Parathyroid adenoma (tissue), 2 donors: ENCODE measurements around the gene LMBR1.

Source experiments
- H2AFZ ChIP-seq: fragments of 300-600 bp; sonication (generic); one replicate; pipeline ENCODE4 v1.7.0; 2017; ENCODE audit warnings: antibody characterized with exemption, mild to moderate bottlenecking
- H3K27ac ChIP-seq: fragments of 300-600 bp; sonication (generic); one replicate; pipeline ENCODE4 v1.7.0; 2017
- H3K27me3 ChIP-seq: fragments of 300-600 bp; sonication (generic); one replicate; pipeline ENCODE4 v1.7.0; 2017; ENCODE audit warnings: low read length; ENCODE audit not compliant: control insufficient read depth, insufficient read depth
- H3K36me3 ChIP-seq: fragments of 300-600 bp; sonication (generic); one replicate; pipeline ENCODE4 v1.7.0; 2017; ENCODE audit warnings: low read length; ENCODE audit not compliant: control insufficient read depth, insufficient read depth
- H3K4me1 ChIP-seq: fragments of 300-600 bp; sonication (generic); one replicate; pipeline ENCODE4 v1.7.0; 2017; ENCODE audit warnings: control low read depth
- H3K4me2 ChIP-seq: fragments of 300-600 bp; sonication (generic); one replicate; pipeline ENCODE4 v1.7.0; 2017; ENCODE audit warnings: low read length
- H3K4me3 ChIP-seq: fragments of 300-600 bp; sonication (generic); one replicate; pipeline ENCODE4 v1.7.0; 2017; ENCODE audit warnings: low read depth, low read length
- H3K79me2 ChIP-seq: fragments of 300-600 bp; sonication (generic); one replicate; pipeline ENCODE4 v1.7.0; 2017; ENCODE audit warnings: control low read depth
- H3K9ac ChIP-seq: fragments of 300-600 bp; sonication (generic); one replicate; pipeline ENCODE4 v1.7.0; 2017; ENCODE audit warnings: mild to moderate bottlenecking
- H3K9me3 ChIP-seq: fragments of 300-600 bp; sonication (generic); one replicate; pipeline ENCODE4 v1.7.0; 2017; ENCODE audit warnings: low read length; ENCODE audit not compliant: control insufficient read depth
- TF ChIP-seq, protein P1 (sequence below): fragments of 300-600 bp; sonication (generic); IDR thresholded peaks from one replicate; pipeline ENCODE4 v1.7.0; 2017; ENCODE audit warnings: antibody characterized with exemption, mild to moderate bottlenecking
- donor health status: primary hyperparathyroidism.

Gene LMBR1

DNA sequence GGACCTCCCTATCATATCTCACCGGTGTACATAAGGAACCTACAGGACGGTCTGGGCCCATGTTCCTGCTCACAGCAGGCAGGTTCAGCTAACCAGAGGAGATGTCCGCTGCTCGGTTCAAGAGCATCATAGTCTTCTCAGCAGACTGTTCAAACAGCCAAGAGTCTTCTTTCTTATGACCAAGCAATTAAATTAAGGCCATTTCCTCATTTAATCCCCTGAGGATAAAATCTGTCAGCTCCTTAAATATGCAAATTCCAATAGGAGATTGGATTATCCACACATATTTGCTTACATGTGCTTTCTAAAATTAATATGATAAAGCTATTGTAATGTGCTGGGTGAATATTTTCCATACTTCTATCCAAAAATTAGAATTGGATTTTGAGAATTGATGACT, 59.7 kb downstream of the LMBR1 start:
- Histone ChIP-seq H3K4me3 (no peak overlapping the region), H3K27me3 (no peaks in the 10 kb centered on the region), H3K9me3 (no peaks in the 10 kb centered on the region), H3K9ac (no peak overlapping the region), H3K4me1 (peaks cover 3% of the 10 kb centered on the region), H3K36me3 (no peaks in the 10 kb centered on the region), H3K79me2 (peaks cover 18% of the 10 kb centered on the region), H2AFZ (no peak overlapping the region), H3K27ac (no peak overlapping the region), H3K4me2 (no peak overlapping the region)
- TF ChIP-seq, protein P1, sequence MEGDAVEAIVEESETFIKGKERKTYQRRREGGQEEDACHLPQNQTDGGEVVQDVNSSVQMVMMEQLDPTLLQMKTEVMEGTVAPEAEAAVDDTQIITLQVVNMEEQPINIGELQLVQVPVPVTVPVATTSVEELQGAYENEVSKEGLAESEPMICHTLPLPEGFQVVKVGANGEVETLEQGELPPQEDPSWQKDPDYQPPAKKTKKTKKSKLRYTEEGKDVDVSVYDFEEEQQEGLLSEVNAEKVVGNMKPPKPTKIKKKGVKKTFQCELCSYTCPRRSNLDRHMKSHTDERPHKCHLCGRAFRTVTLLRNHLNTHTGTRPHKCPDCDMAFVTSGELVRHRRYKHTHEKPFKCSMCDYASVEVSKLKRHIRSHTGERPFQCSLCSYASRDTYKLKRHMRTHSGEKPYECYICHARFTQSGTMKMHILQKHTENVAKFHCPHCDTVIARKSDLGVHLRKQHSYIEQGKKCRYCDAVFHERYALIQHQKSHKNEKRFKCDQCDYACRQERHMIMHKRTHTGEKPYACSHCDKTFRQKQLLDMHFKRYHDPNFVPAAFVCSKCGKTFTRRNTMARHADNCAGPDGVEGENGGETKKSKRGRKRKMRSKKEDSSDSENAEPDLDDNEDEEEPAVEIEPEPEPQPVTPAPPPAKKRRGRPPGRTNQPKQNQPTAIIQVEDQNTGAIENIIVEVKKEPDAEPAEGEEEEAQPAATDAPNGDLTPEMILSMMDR, result no peak

DNA sequence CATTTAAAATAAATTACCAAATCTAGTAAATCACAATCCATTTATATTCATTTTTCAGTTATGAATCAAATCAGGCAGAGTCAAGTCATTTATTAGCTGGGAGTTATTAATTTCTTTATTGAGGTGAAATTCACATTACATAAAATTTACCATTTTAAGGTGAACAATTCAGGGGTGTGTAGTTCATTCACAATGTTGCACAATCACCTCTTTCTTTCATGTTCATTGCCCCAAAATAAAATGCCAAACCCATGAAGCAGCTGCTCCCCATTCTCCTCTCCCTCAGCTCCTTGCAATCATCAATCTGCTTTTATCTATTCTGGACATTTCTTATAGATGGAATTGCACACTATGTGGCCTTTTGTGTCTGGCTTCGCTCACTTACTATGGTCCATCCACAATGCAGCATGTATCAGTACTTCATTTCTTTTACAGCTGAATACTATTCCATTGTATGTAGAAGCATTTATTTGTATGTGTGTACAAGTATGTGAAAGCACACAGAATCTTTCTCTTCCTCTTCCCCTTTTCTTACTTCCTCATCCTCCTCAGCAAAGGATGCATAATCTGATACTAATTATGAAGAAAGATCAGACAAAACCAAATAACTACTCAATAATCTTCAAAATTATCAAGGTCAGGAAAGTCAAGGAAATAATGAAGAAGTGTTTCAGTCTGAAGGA, 60.6 kb downstream of the LMBR1 start:
- TF ChIP-seq, protein P1, result no peak
- H3K36me3 ChIP-seq, result no peaks in the 10 kb centered on the region
- no peak overlapping the region for H3K27ac ChIP-seq

DNA sequence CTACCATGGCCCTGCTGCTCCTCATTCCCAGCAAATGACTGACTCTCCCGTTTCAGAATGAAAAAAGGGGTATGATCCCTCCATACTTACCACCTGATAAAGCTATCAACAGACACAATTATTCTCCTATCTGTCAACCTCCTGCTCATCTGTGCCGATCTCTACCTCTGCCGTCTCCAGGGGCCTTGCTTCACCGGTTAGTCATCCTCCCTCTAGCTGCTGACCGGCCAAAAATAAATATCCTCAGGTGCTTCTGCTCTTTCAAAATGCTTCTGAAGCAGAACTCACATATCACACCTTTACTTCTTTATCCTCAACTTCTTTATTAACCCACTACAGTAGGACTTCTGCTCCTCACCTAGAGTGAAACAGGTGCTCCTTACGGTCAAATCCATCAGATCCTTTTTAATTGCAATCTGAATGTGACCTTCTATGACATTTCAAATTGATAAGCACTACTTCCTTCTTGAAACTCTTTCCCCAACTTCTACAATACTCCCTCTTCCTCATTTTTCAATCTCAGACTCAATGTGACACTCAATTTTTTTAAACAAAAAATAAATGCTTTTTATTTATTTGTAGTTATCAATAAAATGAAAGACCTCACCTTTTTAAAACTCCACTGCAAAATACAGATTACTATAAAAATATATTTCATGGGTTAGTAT, 63.2 kb downstream of the LMBR1 start:
- Histone ChIP-seq H3K4me2 (no peak overlapping the region), H3K9me3 (no peaks in the 10 kb centered on the region), H2AFZ (no peak overlapping the region), H3K4me3 (no peak overlapping the region), H3K27ac (no peak overlapping the region), H3K79me2 (peaks cover 14% of the 10 kb centered on the region), H3K36me3 (no peaks in the 10 kb centered on the region), H3K27me3 (no peaks in the 10 kb centered on the region), H3K4me1 (peaks cover 6% of the 10 kb centered on the region), H3K9ac (no peak overlapping the region)
- TF ChIP-seq, protein P1, result no peak

More for the DNA sequence above, 60.6 kb downstream of the LMBR1 start:
- H3K4me1 ChIP-seq, result peaks cover 6% of the 10 kb centered on the region
- no peak overlapping the region for H2AFZ ChIP-seq
- H3K9ac ChIP-seq, result no peak overlapping the region
- H3K79me2 ChIP-seq, result peaks cover 14% of the 10 kb centered on the region
- no peaks in the 10 kb centered on the region for H3K27me3 ChIP-seq
- H3K4me2 ChIP-seq, result no peak overlapping the region
- H3K4me3 ChIP-seq, result no peak overlapping the region
- no peaks in the 10 kb centered on the region for H3K9me3 ChIP-seq

DNA sequence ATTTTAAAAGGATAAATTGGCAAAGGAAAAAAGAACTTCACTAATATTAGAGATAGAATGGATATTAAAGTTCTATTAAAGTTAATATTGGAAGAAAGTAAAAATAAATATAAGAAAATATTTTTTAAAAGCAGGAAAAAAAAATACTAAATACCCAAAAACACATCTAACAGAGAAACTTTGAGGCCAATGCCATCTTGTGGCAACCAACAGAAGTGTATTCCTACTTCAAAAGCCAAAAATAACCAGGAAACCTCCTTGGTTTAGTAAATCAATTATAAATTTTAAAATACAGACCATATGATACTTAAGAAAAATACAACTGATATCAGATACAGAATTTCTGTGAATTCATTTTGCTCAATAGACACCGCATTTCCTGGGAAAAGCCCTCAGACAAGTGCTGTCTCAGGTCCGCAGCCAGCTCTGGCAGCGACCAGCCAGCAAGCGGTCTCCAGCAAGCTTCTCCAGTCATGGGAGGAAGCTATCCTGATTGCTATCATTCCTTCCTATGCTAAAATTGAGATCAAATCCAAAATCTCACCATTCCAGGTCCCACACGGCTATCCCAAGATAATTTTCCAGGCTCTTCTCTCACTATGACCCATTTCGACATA, 65.3 kb downstream of the LMBR1 start:
- TF ChIP-seq, protein P1, result peak; percentile 57
- no peaks in the 10 kb centered on the region for H3K27me3 ChIP-seq
- peaks cover 6% of the 10 kb centered on the region for H3K4me1 ChIP-seq
- H3K4me3 ChIP-seq, result no peak overlapping the region
- no peak overlapping the region for H2AFZ ChIP-seq
- no peaks in the 10 kb centered on the region for H3K9me3 ChIP-seq
- H3K9ac ChIP-seq, result no peak overlapping the region
- no peaks in the 10 kb centered on the region for H3K36me3 ChIP-seq
- no peak overlapping the region for H3K4me2 ChIP-seq
- H3K27ac ChIP-seq, result no peak overlapping the region
- H3K79me2 ChIP-seq, result peaks cover 11% of the 10 kb centered on the region
